NCI-H446 treated with DMSO at 0.1 percent for 48 hours (cell line): ENCODE data around the gene DALRD3.
A peak's percentile ranks its signal among the peaks of the same experiment; 100 is the strongest.

Experiments
- DNase-seq: peaks from one replicate; lab custom pipeline; 2025; lab: John Stamatoyannopoulos, UW

The DALRD3 gene

GRCh38 chr3:49005998-49006397 lies 12.4 kb downstream of the DALRD3 start:
- no peak for DNase-seq

- DNase-seq = no peak
Measured at GRCh38 chr3:49005303-49005680, 13.1 kb downstream of the DALRD3 start.

DNA sequence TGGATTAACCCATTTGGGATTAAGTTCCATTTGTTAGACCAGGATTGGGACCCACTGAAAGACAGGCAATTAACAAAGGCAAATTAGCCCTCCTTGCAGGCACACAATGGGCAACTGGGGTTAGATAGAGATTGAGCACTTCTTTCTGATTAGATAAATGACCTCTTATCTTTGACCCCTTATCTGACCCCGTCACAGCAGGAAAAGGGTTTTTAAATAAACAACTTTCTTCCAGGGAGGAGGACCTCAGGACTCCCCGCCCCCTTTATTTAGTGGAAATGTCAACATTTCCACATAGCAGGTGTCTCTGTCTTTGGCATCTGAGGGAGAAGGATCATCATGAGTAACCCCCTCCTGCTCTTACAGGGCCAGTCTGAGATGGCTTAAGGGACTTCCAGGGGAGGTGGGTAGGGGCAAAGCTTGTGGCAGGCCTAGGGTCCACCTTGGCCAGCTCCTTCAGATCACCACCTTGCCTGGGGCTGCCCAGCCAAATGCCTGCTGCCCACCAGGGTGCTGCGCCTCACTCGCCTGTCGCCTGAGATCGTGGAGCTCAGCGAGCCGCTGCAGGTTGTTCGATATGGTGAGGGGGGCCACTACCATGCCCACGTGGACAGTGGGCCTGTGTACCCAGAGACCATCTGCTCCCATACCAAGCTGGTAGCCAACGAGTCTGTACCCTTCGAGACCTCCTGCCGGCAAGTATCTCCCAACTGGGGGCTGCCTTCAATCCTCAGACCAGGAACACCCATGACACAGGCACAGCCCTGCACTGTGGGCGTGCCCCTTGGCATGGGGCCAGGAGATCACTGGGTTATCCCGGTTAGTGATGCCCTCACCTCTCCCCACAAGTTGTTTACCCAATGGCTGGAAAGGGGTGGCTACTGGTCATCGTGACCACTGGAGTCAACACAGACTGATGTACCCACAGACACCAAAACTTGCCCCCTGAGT lies 13.8 kb downstream of the DALRD3 start:
- DNase-seq = no peak

DNA sequence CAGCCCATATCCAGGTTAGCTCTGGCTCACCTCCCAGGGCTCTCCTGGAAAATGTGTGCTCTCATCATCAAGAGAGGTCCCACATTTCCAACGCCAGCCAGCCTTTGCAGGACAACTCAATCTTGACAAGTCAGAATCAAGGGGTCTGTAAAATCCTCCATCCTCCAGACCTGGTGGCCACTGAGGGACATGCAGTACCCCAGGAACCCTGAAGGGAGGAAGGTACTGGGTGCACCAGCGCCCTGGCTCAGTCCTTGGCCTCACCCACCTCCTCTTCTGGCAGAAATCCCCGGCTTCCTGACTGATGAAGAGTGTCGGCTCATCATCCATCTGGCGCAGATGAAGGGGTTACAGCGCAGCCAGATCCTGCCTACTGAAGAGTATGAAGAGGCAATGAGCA lies 17.2 kb downstream of the DALRD3 start:
- DNase-seq = no peak

- no peak for DNase-seq
Measured at GRCh38 chr3:48999085-48999858, 19.1 kb downstream of the DALRD3 start.

- no peak for DNase-seq
Measured at GRCh38 chr3:48997714-48998637, 20.4 kb downstream of the DALRD3 start.

DNA sequence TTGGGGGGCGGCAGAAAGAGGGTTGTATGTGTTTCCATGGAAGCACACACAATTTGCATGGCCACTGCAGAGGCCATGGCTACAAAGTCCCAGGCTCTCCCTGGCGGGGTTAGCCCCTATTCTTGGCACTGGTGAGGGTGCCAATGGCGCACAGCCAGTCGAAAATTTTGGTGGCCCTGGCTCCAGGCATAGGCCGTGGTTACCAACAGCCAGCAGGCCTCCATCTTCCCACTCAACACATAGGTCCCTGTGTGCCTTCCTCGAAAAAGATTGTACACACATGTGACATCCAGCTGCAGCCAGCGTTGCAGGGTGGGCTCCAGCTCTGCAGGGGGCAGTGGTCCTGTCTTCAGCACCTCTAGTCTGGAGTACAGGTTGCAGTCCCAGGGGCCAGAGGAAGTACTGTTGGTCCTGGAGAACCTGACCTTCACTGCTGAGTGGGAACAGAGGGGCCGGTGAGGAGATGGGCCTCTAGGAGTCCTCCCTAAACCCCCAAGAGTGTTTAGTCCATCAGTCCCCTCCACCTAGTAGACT lies 21.2 kb downstream of the DALRD3 start:
- DNase-seq = no peak

- DNase-seq = no peak
Measured at GRCh38 chr3:48996640-48997039, 21.7 kb downstream of the DALRD3 start.

DNA sequence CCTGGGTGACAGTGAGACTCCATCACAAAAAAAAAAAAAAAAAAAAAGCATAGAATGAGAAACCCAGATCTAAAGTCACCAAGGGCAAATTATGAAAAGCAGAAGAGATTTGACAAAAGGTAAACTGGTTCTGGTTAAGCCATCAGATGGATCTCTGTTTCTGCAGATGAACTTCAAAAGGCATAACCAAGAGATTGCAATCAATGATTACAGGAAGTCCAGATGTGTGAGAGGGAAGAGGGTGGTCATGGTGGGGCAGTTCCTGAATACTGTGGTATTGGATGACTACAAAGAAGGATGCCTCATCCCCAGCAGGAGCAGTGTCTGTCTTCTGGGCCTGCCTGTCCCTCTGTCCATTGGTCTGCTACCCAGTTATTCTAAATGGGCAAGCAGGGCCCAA lies 24.5 kb downstream of the DALRD3 start:
- no peak for DNase-seq

DNA sequence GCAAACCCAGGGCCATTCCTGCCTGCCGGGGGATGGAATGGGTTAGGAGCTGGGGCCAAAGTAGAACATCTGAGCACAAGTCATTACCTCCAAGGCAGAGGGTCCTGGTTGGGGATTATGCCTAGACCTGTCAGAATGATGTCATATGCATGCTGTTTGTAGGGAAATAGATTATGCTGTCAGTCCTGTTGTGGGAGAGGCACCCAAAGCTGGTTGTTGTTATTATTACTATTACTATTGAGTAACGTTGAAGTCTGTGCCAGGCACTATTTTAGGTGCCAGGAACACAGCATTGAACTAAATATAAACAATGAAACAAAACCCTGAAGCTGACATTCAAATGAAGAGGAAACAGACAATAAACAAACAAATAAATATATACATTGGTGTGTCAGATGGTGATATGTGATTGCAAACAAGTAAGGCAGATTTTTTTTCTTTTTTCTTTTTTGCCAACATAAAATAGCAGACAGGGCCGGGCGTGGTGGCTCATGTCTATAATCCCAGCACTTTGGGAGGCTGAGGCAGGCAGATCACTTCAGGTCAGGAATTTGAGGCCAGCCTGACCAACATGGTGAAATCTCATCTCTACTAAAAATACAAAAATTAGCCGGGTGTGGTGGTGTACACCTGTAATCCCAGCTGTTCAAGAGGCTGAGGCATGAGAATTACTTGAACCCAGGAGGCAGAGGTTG lies 26.4 kb downstream of the DALRD3 start:
- no peak for DNase-seq

GRCh38 chr3:48990636-48991469 lies 27.5 kb downstream of the DALRD3 start:
- no peak for DNase-seq

GRCh38 chr3:48989796-48990635 lies 28.4 kb downstream of the DALRD3 start, which contains the start of gene P4HTM:
TSS of gene P4HTM (plus strand) at chr3:48990241. CDS start at chr3:48990257, 16 bp downstream.
- DNase-seq = peak; percentile 44

- DNase-seq = no peak
Measured at GRCh38 chr3:48989126-48989795, 29.1 kb downstream of the DALRD3 start.

DNA sequence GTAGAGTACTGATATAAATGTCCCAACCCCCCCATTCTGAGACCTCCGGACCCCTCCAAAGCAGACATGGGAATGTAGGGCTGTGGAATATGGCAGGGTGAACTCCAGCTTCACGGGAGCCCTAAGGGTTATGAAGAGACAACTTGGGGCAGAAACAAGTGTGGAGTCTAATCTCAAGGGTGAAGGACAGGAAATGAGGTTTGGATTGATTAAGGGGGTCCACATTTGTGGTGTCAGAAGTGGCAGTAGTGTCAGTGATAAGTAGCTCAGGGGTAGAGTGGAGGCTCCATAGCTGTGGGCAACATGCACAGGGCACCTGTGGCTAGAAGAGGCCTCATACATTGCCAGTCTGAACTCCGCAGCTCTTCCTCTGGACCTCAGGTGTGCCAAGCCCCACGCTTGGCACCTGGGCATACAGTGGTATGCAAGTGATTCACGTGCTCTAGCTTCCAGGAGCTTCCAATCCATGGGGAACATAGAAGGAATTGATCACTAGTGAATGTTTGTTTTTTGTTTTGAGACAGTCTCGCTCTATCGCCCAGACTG lies 32.5 kb downstream of the DALRD3 start:
- no peak for DNase-seq

DNA sequence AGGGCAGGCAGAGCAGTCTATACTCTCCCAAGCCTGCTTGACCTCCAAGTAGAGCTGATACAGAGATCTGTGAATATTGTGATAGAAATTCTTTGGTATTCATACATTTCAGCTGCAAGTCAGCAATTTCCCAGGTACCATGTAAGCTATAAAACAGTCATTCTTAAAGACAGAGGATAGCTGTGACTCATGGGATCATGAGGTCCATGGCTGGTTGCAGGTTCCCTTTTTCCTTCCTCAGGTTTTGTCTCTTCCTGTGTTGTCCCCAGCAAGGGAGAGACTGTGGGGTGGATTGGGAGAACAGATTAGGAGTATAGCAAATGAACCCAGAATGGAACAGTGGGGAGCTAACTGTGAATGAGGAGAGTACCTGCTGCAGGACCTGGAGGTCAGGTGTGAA lies 33.7 kb downstream of the DALRD3 start:
- no peak for DNase-seq

- DNase-seq = no peak
Measured at GRCh38 chr3:48983096-48983495, 35.3 kb downstream of the DALRD3 start.

DNA sequence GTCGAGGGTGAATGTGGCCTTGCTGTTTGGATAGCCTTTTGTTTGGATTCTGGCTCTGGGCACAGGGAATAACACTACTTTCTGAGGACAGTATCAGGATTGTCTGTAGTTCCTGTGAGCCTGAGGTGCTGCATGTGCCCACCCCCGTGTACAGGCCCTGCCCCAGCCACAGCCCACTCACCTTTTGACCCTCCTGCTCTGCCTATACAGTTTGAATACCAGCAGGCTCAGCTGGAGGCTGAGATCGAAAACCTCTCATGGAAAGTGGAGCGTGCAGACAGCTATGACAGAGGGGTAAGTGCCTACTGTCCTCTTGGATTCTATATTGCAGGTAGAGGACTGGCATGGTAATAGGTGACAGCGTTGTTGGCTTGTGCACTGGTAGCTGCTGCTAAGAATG lies 35.7 kb downstream of the DALRD3 start:
- no peak for DNase-seq

DNA sequence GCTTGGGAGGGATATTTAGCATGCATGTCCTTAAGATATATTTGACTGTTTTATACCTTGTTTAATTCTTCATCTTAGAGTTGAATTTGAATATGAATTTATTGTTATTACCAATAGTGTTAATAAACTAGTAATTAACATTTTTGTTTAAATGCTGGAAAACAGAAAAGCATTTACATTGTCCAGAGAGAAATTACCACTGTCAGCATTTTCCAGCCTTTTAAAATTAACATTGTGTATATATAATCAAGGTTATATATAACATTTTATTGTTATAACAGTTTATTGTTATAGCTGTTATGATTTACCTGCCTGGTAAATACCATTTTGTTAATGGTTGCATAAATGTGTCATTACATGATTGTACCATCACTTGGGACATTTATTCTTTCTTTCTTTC lies 36.4 kb downstream of the DALRD3 start:
- no peak for DNase-seq
